GM06990 (cell line): ENCODE data around the gene WDR54.
"Not testable (repeated sequence)": the region's sequence is repeated elsewhere in the genome, so short reads cannot be mapped to it uniquely, and the experiment has no call there.

Experiments
- DNase-seq: peaks from one replicate; pipeline ENCODE4 v3.0.0-alpha.2; 2011; ENCODE audit not compliant: insufficient read length; ENCODE audit errors: extremely low read depth
- H3K27me3 ChIP-seq: replicated peaks from 2 replicates; pipeline ENCODE4 v1.6.0; 2011; ENCODE audit warnings: low read length; ENCODE audit not compliant: control insufficient read depth, insufficient read depth
- H3K36me3 ChIP-seq: 2 replicates; pipeline ENCODE4 v1.5.1; 2011; ENCODE audit warnings: low read length; ENCODE audit not compliant: control insufficient read depth, insufficient read depth
- H3K4me3 ChIP-seq: replicated peaks from 2 replicates; pipeline ENCODE4 v1.5.1; 2011; ENCODE audit warnings: low read depth, mild to moderate bottlenecking, control low read depth, low read length
- CTCF ChIP-seq: IDR thresholded peaks from 2 replicates; pipeline ENCODE4 v1.5.1; 2011; ENCODE audit warnings: low read length, control low read depth, mild to moderate bottlenecking, inconsistent platforms; ENCODE audit not compliant: insufficient read depth, poor library complexity, severe bottlenecking

The WDR54 gene

GRCh38 chr2:74457129-74457548 is 35.6 kb downstream of the WDR54 start:
- TF ChIP-seq CTCF: no peak
- Histone ChIP-seq H3K4me3 (peak overlapping the region; percentile 79), H3K36me3 (peaks cover 9% of the 10 kb centered on the region), H3K27me3 (no peaks in the 10 kb centered on the region)
- no peak for DNase-seq

- Histone ChIP-seq H3K27me3 (no peaks in the 10 kb centered on the region), H3K4me3 (peak overlapping the region; percentile 79), H3K36me3 (peaks cover 13% of the 10 kb centered on the region)
- no peak for TF ChIP-seq CTCF
- DNase-seq: peak; percentile 90
Measured at GRCh38 chr2:74457549-74458131, 36.1 kb downstream of the WDR54 start.

- peak; percentile 94 for DNase-seq
- peak within 1 kb of the TSS; percentile 98 for H3K4me3 ChIP-seq
- TF ChIP-seq CTCF: no peak
- no peaks in the 10 kb centered on the region for H3K27me3 ChIP-seq
- peaks cover 14% of the 10 kb centered on the region for H3K36me3 ChIP-seq
Measured at GRCh38 chr2:74458132-74458937, 36.8 kb downstream of the WDR54 start, which contains the start of gene WBP1. Gene WBP1, plus strand, starts transcription at chr2:74458438. Its CDS starts 165 bp downstream, at chr2:74458603.

DNA sequence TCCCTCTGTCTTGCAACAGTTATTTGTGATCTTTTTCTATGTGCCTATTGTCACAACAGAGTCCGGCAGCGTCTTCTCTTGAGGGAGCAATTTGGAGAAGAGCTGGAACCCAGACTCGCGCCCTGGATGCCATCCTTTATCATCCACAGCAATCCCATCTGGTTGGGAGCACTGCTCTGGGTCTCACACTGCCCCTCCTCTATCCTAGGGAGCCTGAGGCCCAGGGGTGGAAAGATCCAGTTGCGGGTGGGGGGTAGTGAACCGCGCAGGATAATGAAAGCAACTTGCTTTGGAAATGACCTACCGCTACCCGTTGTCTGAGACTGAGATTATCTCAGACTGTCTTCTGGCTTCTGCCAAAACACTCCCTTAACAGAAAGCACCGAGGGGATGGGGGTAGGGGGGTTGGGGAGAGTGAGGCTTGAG is 37.4 kb downstream of the WDR54 start:
- H3K36me3 ChIP-seq: peaks cover 14% of the 10 kb centered on the region
- peak overlapping the region; percentile 98 for H3K4me3 ChIP-seq
- TF ChIP-seq CTCF: no peak
- H3K27me3 ChIP-seq: no peaks in the 10 kb centered on the region
- DNase-seq: no peak

GRCh38 chr2:74459503-74460118 is 38.1 kb downstream of the WDR54 start:
- DNase-seq, H3K27me3 ChIP-seq: not testable (repeated sequence)
- H3K36me3 ChIP-seq: peaks cover 14% of the 10 kb centered on the region
- peak overlapping the region; percentile 98 for H3K4me3 ChIP-seq

- H3K27me3 ChIP-seq, DNase-seq, H3K4me3 ChIP-seq: not testable (repeated sequence)
- peaks cover 14% of the 10 kb centered on the region for H3K36me3 ChIP-seq
Measured at GRCh38 chr2:74460187-74460586, 38.7 kb downstream of the WDR54 start.
